HCT116 (cell line): ENCODE results near the gene POU4F1. TPM values are rescaled to one million over a fixed set of nuclear protein-coding genes. Genes with fewer than 3 reads are reported as not detected.

Experiments
- ATAC-seq: fragments of 200-7000 bp; cut with Tn5 transposase; 2 replicates; pipeline ENCODE4 v1.9.1; 2020; ENCODE audit warnings: mild to moderate bottlenecking, moderate library complexity
- BruUV-seq: library from RNA; stranded (reverse); fragments of 400-500 nt; replicated peaks from 2 replicates; lab custom pipeline; 2021; lab: Mats Ljungman, UMichigan
- CTCF ChIA-PET: fragments of 300-600 bp; sonication (Branson Sonifier 250); formaldehyde crosslinking; loops from one replicate; lab custom pipeline; 2021; ENCODE audit warnings: antibody characterized with exemption; lab: Charles Lee
- POLR2A ChIA-PET: fragments of 300-600, 350-600 bp; sonication (Branson Sonifier 250); formaldehyde crosslinking; loops from one replicate; lab custom pipeline; 2021; ENCODE audit warnings: antibody characterized with exemption; lab: Charles Lee
- RAD21 ChIA-PET, 2 experiments: fragments of 300-600 bp; sonication (Branson Sonifier 250); formaldehyde crosslinking; loops; one replicate each; lab custom pipeline; 2023; ENCODE audit warnings: low total read pairs in 2 of 2; ENCODE audit not compliant: uncharacterized antibody in 2 of 2, unreplicated experiment in 2 of 2, low non-redundant PET in 1 of 2; lab: Charles Lee
- DNase-seq: peaks from one replicate; pipeline ENCODE4 v3.0.0-alpha.2; 2010; ENCODE audit warnings: low read depth, low spot score
- H2AFZ ChIP-seq: fragments of 200-600 bp; shearing (Covaris generic), sonication (generic); 2 replicates; pipeline ENCODE4 v1.6.1; 2017; ENCODE audit warnings: low read depth, mixed run types, mixed read lengths, antibody characterized with exemption, low read length; ENCODE audit not compliant: poor library complexity, severe bottlenecking
- H3K27ac ChIP-seq: 2 replicates; pipeline ENCODE4 v1.5.1; 2012; ENCODE audit warnings: low read depth, low read length
- H3K27me3 ChIP-seq: fragments of 200-600 bp; sonication (generic); 2 replicates; pipeline ENCODE4 v1.6.1; 2016; ENCODE audit warnings: mixed run types, low read length, mixed read lengths; ENCODE audit not compliant: insufficient read depth
- H3K36me3 ChIP-seq, 2 experiments: fragments of 200-500 bp in 1 of 2; fragments of 200-600 bp in 1 of 2; sonication (Bioruptor generic) in 1 of 2; sonication (generic) in 1 of 2; 2 replicates each; pipeline versions ENCODE4 v1.5.1 to v1.6.1; 2014 to 2016; ENCODE audit warnings: low read length in 2 of 2, inconsistent platforms in 1 of 2, mixed read lengths in 1 of 2, mixed run types in 1 of 2; ENCODE audit not compliant: insufficient read depth in 2 of 2, control insufficient read depth in 1 of 2
- H3K4me1 ChIP-seq, 2 experiments: fragments of 200-600 bp in 1 of 2; sonication (generic) in 1 of 2; 2 replicates each; pipeline versions ENCODE4 v1.5.1 to v1.6.1; 2012 to 2017; ENCODE audit warnings: low read length in 2 of 2, inconsistent platforms in 1 of 2, mild to moderate bottlenecking in 1 of 2, mixed read lengths in 1 of 2, mixed run types in 1 of 2, moderate library complexity in 1 of 2; ENCODE audit not compliant: insufficient read depth in 2 of 2, control insufficient read depth in 1 of 2
- H3K4me2 ChIP-seq: fragments of 200-600 bp; sonication (generic); 2 replicates; pipeline ENCODE4 v1.6.1; 2017; ENCODE audit warnings: mixed run types, low read length, mixed read lengths
- H3K4me3 ChIP-seq, 2 experiments: fragments of 200-600 bp in 1 of 2; sonication (generic) in 1 of 2; replicated peaks in 1 of 2; 2 replicates each; pipeline ENCODE4 v1.5.1; 2011 to 2016; ENCODE audit warnings: low read length in 2 of 2, control low read depth in 1 of 2, low read depth in 1 of 2, mild to moderate bottlenecking in 1 of 2, mixed read lengths in 1 of 2, mixed run types in 1 of 2
- H3K79me2 ChIP-seq: fragments of 200-600 bp; sonication (generic); 2 replicates; pipeline ENCODE4 v1.6.1; 2017; ENCODE audit warnings: mild to moderate bottlenecking, mixed run types, low read length, moderate library complexity, mixed read lengths; ENCODE audit not compliant: insufficient read depth
- H3K9ac ChIP-seq: fragments of 200-600 bp; sonication (generic); 2 replicates; pipeline ENCODE4 v1.6.1; 2016; ENCODE audit warnings: low read length, mixed read lengths
- H3K9me2 ChIP-seq: fragments of 200-600 bp; sonication (generic), shearing (Covaris generic); 2 replicates; pipeline ENCODE4 v1.6.1; 2017; ENCODE audit warnings: mixed run types, mild to moderate bottlenecking, moderate library complexity; ENCODE audit not compliant: insufficient read depth
- H3K9me3 ChIP-seq, 2 experiments: fragments of 200-500 bp in 1 of 2; fragments of 200-600 bp in 1 of 2; sonication (Bioruptor generic) in 1 of 2; sonication (generic) in 1 of 2; 2 replicates each; pipeline ENCODE4 v1.6.1; 2014 to 2017; ENCODE audit warnings: low read length in 2 of 2, mixed read lengths in 2 of 2, inconsistent platforms in 1 of 2, low read depth in 1 of 2, mild to moderate bottlenecking in 1 of 2, mixed run types in 1 of 2, moderate library complexity in 1 of 2; ENCODE audit not compliant: control insufficient read depth in 1 of 2, insufficient read depth in 1 of 2
- H4K20me1 ChIP-seq: fragments of 200-600 bp; sonication (generic), shearing (Covaris generic); 2 replicates; pipeline ENCODE4 v1.6.1; 2017; ENCODE audit warnings: mixed run types, mild to moderate bottlenecking, moderate library complexity; ENCODE audit not compliant: insufficient read depth
- CBX3 ChIP-seq: IDR thresholded peaks from 2 replicates; pipeline ENCODE4 v1.6.1; 2012; ENCODE audit warnings: low read depth
- CEBPB ChIP-seq: IDR thresholded peaks from 2 replicates; pipeline ENCODE4 v1.6.1; 2012; ENCODE audit warnings: low read depth
- EGR1 ChIP-seq: IDR thresholded peaks from 2 replicates; pipeline ENCODE4 v1.6.1; 2012; ENCODE audit warnings: low read depth
- ELF1 ChIP-seq: IDR thresholded peaks from 2 replicates; pipeline ENCODE4 v1.6.1; 2012; ENCODE audit warnings: low read depth, borderline replicate concordance
- EZH2phosphoT487 ChIP-seq: fragments of 200-600 bp; IDR thresholded peaks from 2 replicates; pipeline ENCODE4 v1.6.1; 2018; ENCODE audit warnings: antibody characterized with exemption, borderline replicate concordance
- JUND ChIP-seq: IDR thresholded peaks from 2 replicates; pipeline ENCODE4 v1.6.1; 2012
- POLR2AphosphoS5 ChIP-seq: IDR thresholded peaks from 2 replicates; pipeline ENCODE4 v1.6.1; 2011; ENCODE audit warnings: mild to moderate bottlenecking, low read depth, low read length, moderate library complexity
- RAD21 ChIP-seq: IDR thresholded peaks from 2 replicates; pipeline ENCODE4 v1.6.1; 2012; ENCODE audit warnings: low read depth, mild to moderate bottlenecking
- SIN3A ChIP-seq: IDR thresholded peaks from 2 replicates; pipeline ENCODE4 v1.6.1; 2012; ENCODE audit warnings: low read depth
- SRF ChIP-seq: IDR thresholded peaks from 2 replicates; pipeline ENCODE4 v1.6.1; 2012; ENCODE audit warnings: low read depth
- TCF7L2 ChIP-seq: IDR thresholded peaks from 2 replicates; pipeline ENCODE4 v1.7.0; 2011; ENCODE audit warnings: borderline replicate concordance, inconsistent platforms; ENCODE audit not compliant: insufficient read depth, insufficient read length; ENCODE audit errors: extremely low read depth
- YY1 ChIP-seq: IDR thresholded peaks from 2 replicates; pipeline ENCODE4 v1.6.1; 2011; ENCODE audit warnings: low read length, low read depth, moderate library complexity, mild to moderate bottlenecking; ENCODE audit not compliant: insufficient replicate concordance; ENCODE audit errors: extremely low read depth
- ZNF274 ChIP-seq: fragments of 200-500 bp; sonication (Bioruptor generic); IDR thresholded peaks from 2 replicates; pipeline ENCODE4 v1.6.1; 2014; ENCODE audit warnings: mild to moderate bottlenecking, low read depth, low read length, inconsistent platforms
- intact Hi-C: fragments of 100-400 bp; cut with micrococcal nuclease; formaldehyde crosslinking; loops from 2 replicates; pipeline ENCODE4 v1.10.0; 2022
- total RNA-seq: library from RNA; stranded (reverse); gene quantifications from one replicate; pipeline ENCODE4 v1.2.1, GENCODE V29; 2021; ENCODE audit not compliant: unreplicated experiment
- TF ChIP-seq, protein P1 (sequence below), 3 experiments: fragments of 200-600 bp in 1 of 3; sonication (generic) in 1 of 3; IDR thresholded peaks in 2 of 3; conservative IDR thresholded peaks in 1 of 3; 2 replicates each; pipeline ENCODE4 v1.5.1; 2012 to 2017; ENCODE audit warnings: low read depth in 2 of 3, low read length in 2 of 3, antibody characterized with exemption in 1 of 3, borderline replicate concordance in 1 of 3, control low read depth in 1 of 3, mild to moderate bottlenecking in 1 of 3, mixed read lengths in 1 of 3, mixed run types in 1 of 3, moderate library complexity in 1 of 3; ENCODE audit not compliant: insufficient read depth in 1 of 3
- TF ChIP-seq, protein P2 (sequence below): IDR thresholded peaks from 2 replicates; pipeline ENCODE4 v1.6.1; 2012
- TF ChIP-seq, protein P3 (sequence below): IDR thresholded peaks from 2 replicates; pipeline ENCODE4 v1.6.1; 2011; ENCODE audit warnings: mild to moderate bottlenecking, low read length, moderate library complexity; ENCODE audit not compliant: insufficient replicate concordance; ENCODE audit errors: extremely low read depth

POU4F1 gene
- total RNA-seq, 1 experiment from 2014 or later: not detected

DNA sequence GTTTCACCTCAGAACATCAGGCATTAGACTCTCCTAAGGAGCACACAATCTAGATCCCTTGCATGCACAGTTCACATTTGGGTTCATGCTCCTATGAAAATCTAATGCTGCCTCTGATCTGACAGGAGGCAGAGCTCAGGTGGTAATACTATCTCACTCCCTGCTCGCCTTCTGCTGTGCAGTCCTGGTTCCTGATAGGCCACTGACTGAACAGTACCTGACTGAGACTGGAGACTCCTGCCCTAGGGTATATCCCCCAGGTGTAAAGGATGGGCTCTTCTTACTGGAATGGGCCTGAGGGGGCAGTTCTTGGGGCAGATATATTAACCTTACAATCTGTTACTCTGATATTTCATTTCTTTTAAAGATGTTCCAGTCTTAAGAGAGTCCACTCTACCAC, 49.3 kb upstream of the POU4F1 start:
- Histone ChIP-seq H3K4me3 (no peak overlapping the region), H3K9me2 (no peaks in the 10 kb centered on the region), H3K36me3 (no peaks in the 10 kb centered on the region), H3K9ac (no peak overlapping the region), H4K20me1 (peaks cover 19% of the 10 kb centered on the region; the same call in 1 of the 2 replicates)
- CTCF ChIA-PET: no interaction called here
- DNase-seq: no peak
- no peak for TF ChIP-seq TCF7L2
- TF ChIP-seq, protein P1, sequence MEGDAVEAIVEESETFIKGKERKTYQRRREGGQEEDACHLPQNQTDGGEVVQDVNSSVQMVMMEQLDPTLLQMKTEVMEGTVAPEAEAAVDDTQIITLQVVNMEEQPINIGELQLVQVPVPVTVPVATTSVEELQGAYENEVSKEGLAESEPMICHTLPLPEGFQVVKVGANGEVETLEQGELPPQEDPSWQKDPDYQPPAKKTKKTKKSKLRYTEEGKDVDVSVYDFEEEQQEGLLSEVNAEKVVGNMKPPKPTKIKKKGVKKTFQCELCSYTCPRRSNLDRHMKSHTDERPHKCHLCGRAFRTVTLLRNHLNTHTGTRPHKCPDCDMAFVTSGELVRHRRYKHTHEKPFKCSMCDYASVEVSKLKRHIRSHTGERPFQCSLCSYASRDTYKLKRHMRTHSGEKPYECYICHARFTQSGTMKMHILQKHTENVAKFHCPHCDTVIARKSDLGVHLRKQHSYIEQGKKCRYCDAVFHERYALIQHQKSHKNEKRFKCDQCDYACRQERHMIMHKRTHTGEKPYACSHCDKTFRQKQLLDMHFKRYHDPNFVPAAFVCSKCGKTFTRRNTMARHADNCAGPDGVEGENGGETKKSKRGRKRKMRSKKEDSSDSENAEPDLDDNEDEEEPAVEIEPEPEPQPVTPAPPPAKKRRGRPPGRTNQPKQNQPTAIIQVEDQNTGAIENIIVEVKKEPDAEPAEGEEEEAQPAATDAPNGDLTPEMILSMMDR (IDR thresholded peaks at IDR 0.05 in 2 of 3, conservative IDR thresholded peaks at IDR 0.05 in 1 of 3; ENCODE audit: borderline replicate concordance in 1 of 3, insufficient read depth in 1 of 3, low read depth in 2 of 3, low read length in 2 of 3): no peak
- no peak for TF ChIP-seq EGR1
- TF ChIP-seq, protein P2, sequence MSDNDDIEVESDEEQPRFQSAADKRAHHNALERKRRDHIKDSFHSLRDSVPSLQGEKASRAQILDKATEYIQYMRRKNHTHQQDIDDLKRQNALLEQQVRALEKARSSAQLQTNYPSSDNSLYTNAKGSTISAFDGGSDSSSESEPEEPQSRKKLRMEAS: no peak
- no peak for TF ChIP-seq CBX3
- no peak for TF ChIP-seq CEBPB
- TF ChIP-seq, all 23 proteins: peak for 0
- H3K79me2 ChIP-seq: peaks cover 98% of the 10 kb centered on the region
- no peaks in the 10 kb centered on the region for H3K9me3 ChIP-seq
- H3K4me2 ChIP-seq: no peak overlapping the region
- no peaks in the 10 kb centered on the region for H3K27me3 ChIP-seq
- H2AFZ ChIP-seq: no peak overlapping the region
- no TSS peak for BruUV-seq
- H3K4me1 ChIP-seq: peaks cover under 1 to 4% of the 10 kb centered on the region in 2 experiments; a peak in 3 of 4 replicates
- no peak for ATAC-seq
- RAD21 ChIA-PET: no interaction called here
- intact Hi-C loops: no loop called here
- POLR2A ChIA-PET: no interaction called here
- no peak overlapping the region for H3K27ac ChIP-seq

DNA sequence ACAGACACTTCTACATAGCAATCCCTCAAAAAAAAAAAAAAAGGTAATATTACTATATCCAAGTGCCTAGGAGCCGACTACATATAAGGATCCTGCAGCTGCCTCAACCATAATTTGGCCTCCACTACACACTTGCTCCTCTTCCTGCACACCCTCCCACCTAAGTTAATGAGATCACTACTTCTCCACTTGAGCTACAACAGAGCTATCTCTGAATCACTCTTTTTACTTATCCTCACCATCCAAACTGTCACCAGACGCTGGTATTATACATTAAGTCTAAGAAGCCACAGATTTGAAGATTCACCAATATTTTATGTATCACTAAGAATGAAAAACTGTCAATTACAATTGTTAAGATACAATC, 47.3 kb upstream of the POU4F1 start:
- CTCF ChIA-PET: no interaction called here
- DNase-seq (no peak), ATAC-seq (no peak)
- H4K20me1 ChIP-seq: peaks cover 25% of the 10 kb centered on the region; the same call in 1 of the 2 replicates
- no peak overlapping the region for H3K4me2 ChIP-seq
- BruUV-seq: no TSS peak
- H2AFZ ChIP-seq: no peak overlapping the region
- RAD21 ChIA-PET: no interaction called here
- H3K27me3 ChIP-seq: no peaks in the 10 kb centered on the region
- peaks cover 98% of the 10 kb centered on the region for H3K79me2 ChIP-seq
- no peak overlapping the region for H3K4me3 ChIP-seq
- no peak overlapping the region for H3K27ac ChIP-seq
- intact Hi-C loops: no loop called here
- POLR2A ChIA-PET: no interaction called here
- H3K9me3 ChIP-seq: no peaks in the 10 kb centered on the region
- no peak overlapping the region for H3K9ac ChIP-seq
- no peaks in the 10 kb centered on the region for H3K36me3 ChIP-seq
- no peaks in the 10 kb centered on the region for H3K9me2 ChIP-seq
- H3K4me1 ChIP-seq: no peaks in the 10 kb centered on the region
- TF ChIP-seq JUND (no peak), EZH2phosphoT487 (no peak), RAD21 (no peak), SRF (no peak), ELF1 (no peak), YY1 (no peak), POLR2AphosphoS5 (no peak), ZNF274 (no peak), CBX3 (no peak), SIN3A (no peak), EGR1 (no peak)
- TF ChIP-seq, protein P2: no peak
- TF ChIP-seq, protein P3, sequence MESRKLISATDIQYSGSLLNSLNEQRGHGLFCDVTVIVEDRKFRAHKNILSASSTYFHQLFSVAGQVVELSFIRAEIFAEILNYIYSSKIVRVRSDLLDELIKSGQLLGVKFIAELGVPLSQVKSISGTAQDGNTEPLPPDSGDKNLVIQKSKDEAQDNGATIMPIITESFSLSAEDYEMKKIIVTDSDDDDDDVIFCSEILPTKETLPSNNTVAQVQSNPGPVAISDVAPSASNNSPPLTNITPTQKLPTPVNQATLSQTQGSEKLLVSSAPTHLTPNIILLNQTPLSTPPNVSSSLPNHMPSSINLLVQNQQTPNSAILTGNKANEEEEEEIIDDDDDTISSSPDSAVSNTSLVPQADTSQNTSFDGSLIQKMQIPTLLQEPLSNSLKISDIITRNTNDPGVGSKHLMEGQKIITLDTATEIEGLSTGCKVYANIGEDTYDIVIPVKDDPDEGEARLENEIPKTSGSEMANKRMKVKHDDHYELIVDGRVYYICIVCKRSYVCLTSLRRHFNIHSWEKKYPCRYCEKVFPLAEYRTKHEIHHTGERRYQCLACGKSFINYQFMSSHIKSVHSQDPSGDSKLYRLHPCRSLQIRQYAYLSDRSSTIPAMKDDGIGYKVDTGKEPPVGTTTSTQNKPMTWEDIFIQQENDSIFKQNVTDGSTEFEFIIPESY: no peak
